HepG2 (cell line): ENCODE results near the gene ESAM. TPM values are rescaled to one million over a fixed set of nuclear protein-coding genes. Genes with fewer than 3 reads are reported as not detected.
A peak's percentile ranks its signal among the peaks of the same experiment; 100 is the strongest.

Experiments
- ATAD3A ChIP-seq: sonication (generic); formaldehyde crosslinking; IDR thresholded peaks from 2 replicates; pipeline ENCODE4 v1.4.0; 2020; ENCODE audit warnings: missing genetic modification reagents
- CENPT ChIP-seq: sonication (generic); formaldehyde crosslinking; IDR thresholded peaks from 2 replicates; pipeline ENCODE4 v1.8.0; 2022; ENCODE audit warnings: low read depth, mild to moderate bottlenecking, moderate library complexity, missing genetic modification reagents
- EP300 ChIP-seq, 3 experiments: sonication (generic) in 1 of 3; formaldehyde crosslinking in 1 of 3; IDR thresholded peaks; 2 replicates each; pipeline versions ENCODE4 v1.5.1 to v1.6.1; 2011 to 2020; ENCODE audit warnings: low read depth in 2 of 3, low read length in 2 of 3, borderline replicate concordance in 1 of 3, improper control_type of control experiment in 1 of 3, mild to moderate bottlenecking in 1 of 3, missing genetic modification reagents in 1 of 3, moderate library complexity in 1 of 3
- ERF ChIP-seq: IDR thresholded peaks from 2 replicates; pipeline ENCODE4 v1.6.1; 2018; ENCODE audit warnings: missing biosample characterization, missing genetic modification reagents
- HOXA3 ChIP-seq: sonication (generic); formaldehyde crosslinking; IDR thresholded peaks from 2 replicates; pipeline ENCODE4 v1.5.0; 2020; ENCODE audit warnings: missing genetic modification reagents
- RAD21 ChIP-seq: fragments of 450-650 bp; formaldehyde crosslinking; IDR thresholded peaks from 2 replicates; pipeline ENCODE4 v1.5.0; 2020; ENCODE audit warnings: mild to moderate bottlenecking
- TARDBP ChIP-seq: sonication (generic); formaldehyde crosslinking; IDR thresholded peaks from 2 replicates; pipeline ENCODE4 v1.8.0; 2022; ENCODE audit warnings: mild to moderate bottlenecking, missing genetic modification reagents
- ZC3H4 ChIP-seq: sonication (generic); formaldehyde crosslinking; IDR thresholded peaks from 2 replicates; pipeline ENCODE4 v1.4.0; 2020; ENCODE audit warnings: missing genetic modification reagents, borderline replicate concordance
- ZNF121 ChIP-seq: sonication (generic); formaldehyde crosslinking; IDR thresholded peaks from 2 replicates; pipeline ENCODE4 v1.5.0; 2020; ENCODE audit warnings: mild to moderate bottlenecking, missing genetic modification reagents
- ZNF569 ChIP-seq: sonication (generic); formaldehyde crosslinking; IDR thresholded peaks from 2 replicates; pipeline ENCODE4 v1.5.0; 2020; ENCODE audit warnings: mild to moderate bottlenecking, missing genetic modification reagents, moderate library complexity, borderline replicate concordance
- ZNF768 ChIP-seq: sonication (generic); formaldehyde crosslinking; IDR thresholded peaks from 2 replicates; pipeline ENCODE4 v1.4.0; 2020; ENCODE audit warnings: missing genetic modification reagents
- polyA plus RNA-seq, 8 experiments: library from polyadenylated mRNA; depleted of rRNA in 3 of 8; stranded (reverse) in 7 of 8; unstranded in 1 of 8; fragments of >200 nt; fragmentation: Illumina TruSeq in 4 of 8; extraction: Trizol in 4 of 8; gene quantifications; 2 replicates each; pipeline versions ENCODE4 v1.2.1 to v1.2.3, GENCODE V29; 2011 to 2016; ENCODE audit warnings: low read depth in 4 of 8, missing spikeins in 1 of 8, mixed read lengths in 1 of 8; ENCODE audit not compliant: insufficient read depth in 1 of 8
- total RNA-seq, 5 experiments: library from RNA; depleted of rRNA; stranded (reverse); fragments of >200 nt; fragmentation: Illumina TruSeq; extraction: Trizol; gene quantifications; 2 replicates each; pipeline ENCODE4 v1.2.3, GENCODE V29; 2016; ENCODE audit warnings: low read depth in 1 of 5
- TF ChIP-seq, protein P1 (sequence below): conservative IDR thresholded peaks from 2 replicates; pipeline ENCODE4 v1.6.1; 2018; ENCODE audit warnings: missing genetic modification reagents
- TF ChIP-seq, protein P2 (sequence below): IDR thresholded peaks from 2 replicates; pipeline ENCODE4 v1.6.1; 2012; ENCODE audit warnings: low read depth, low read length, improper control_type of control experiment
- TF ChIP-seq, protein P3 (sequence below): IDR thresholded peaks from 2 replicates; pipeline ENCODE4 v1.6.1; 2016; ENCODE audit warnings: low read depth
- TF ChIP-seq, protein P4 (sequence below), 2 experiments: fragments of 450-650 bp in 1 of 2; sonication (generic) in 1 of 2; formaldehyde crosslinking in 1 of 2; IDR thresholded peaks; 2 replicates each; pipeline versions ENCODE4 v1.6.1 to v1.8.0; 2016 to 2022; ENCODE audit warnings: antibody characterized with exemption in 1 of 2, mild to moderate bottlenecking in 1 of 2, missing genetic modification reagents in 1 of 2

The ESAM gene
- total and polyA plus RNA-seq, 2 of the 13 experiments (the other 11 are each of a cell fraction or from before 2014, with no cell fraction given), result 1.2 to 6.8 TPM

DNA sequence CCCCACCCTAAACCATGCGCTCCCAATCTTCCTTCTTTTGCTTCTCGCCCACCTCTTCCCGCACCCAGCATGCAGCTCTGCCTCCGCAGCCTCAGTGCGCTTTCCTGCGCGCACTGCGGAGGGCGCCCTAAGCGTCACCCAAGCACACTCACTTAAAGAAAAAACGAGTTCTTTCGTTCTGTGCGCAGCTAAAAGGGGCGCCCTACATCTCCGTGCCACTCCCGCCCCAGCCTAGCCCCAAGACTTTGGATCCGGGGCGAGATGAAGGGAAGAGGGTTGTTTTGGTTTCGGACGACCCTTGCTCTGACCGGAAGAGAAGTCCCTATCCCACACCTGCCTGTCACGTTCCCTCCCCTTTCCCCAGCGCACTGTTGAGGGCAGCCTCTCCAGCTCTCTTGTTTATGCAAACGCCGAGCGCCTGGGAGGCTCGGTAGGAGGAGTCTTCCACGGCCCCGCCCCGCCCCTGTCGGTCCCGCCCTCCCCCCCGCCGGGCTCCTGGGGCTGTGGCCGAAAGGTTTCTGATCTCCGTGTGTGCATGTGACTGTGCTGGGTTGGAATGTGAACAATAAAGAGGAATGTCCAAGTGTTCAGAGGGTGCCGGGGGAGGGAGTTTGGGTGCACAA lies 15.4 kb downstream of the ESAM start (continued):
- TF ChIP-seq, protein P1, sequence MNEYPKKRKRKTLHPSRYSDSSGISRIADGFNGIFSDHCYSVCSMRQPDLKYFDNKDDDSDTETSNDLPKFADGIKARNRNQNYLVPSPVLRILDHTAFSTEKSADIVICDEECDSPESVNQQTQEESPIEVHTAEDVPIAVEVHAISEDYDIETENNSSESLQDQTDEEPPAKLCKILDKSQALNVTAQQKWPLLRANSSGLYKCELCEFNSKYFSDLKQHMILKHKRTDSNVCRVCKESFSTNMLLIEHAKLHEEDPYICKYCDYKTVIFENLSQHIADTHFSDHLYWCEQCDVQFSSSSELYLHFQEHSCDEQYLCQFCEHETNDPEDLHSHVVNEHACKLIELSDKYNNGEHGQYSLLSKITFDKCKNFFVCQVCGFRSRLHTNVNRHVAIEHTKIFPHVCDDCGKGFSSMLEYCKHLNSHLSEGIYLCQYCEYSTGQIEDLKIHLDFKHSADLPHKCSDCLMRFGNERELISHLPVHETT (CRISPR knock-in tag), result no peak
- TF ChIP-seq, protein P2, sequence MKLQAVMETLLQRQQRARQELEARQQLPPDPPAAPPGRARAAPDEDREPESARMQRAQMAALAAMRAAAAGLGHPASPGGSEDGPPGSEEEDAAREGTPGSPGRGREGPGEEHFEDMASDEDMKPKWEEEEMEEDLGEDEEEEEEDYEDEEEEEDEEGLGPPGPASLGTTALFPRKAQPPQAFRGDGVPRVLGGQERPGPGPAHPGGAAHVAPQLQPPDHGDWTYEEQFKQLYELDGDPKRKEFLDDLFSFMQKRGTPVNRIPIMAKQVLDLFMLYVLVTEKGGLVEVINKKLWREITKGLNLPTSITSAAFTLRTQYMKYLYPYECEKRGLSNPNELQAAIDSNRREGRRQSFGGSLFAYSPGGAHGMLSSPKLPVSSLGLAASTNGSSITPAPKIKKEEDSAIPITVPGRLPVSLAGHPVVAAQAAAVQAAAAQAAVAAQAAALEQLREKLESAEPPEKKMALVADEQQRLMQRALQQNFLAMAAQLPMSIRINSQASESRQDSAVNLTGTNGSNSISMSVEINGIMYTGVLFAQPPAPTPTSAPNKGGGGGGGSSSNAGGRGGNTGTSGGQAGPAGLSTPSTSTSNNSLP, result no peak
- TF ChIP-seq ATAD3A (CRISPR knock-in tag) (no peak), TARDBP (peak; percentile 74; the same call in 1 of the 2 replicates), EP300 (IDR thresholded peaks at IDR 0.05; ENCODE audit: low read depth in 2 of 2, low read length in 2 of 2) (no peak), EP300 (CRISPR knock-in tag; IDR thresholded peaks at IDR 0.05; ENCODE audit: borderline replicate concordance) (no peak), CENPT (CRISPR knock-in tag) (no peak), HOXA3 (CRISPR knock-in tag) (peak; percentile 66), ZNF569 (CRISPR knock-in tag) (no peak), ZC3H4 (CRISPR knock-in tag) (peak; percentile 41; the same call in 1 of the 2 replicates), ZNF768 (CRISPR knock-in tag) (no peak), ZNF121 (CRISPR knock-in tag) (no peak), RAD21 (CRISPR knock-in tag) (peak; percentile 55), ERF (CRISPR knock-in tag) (no peak)
- TF ChIP-seq, protein P3, sequence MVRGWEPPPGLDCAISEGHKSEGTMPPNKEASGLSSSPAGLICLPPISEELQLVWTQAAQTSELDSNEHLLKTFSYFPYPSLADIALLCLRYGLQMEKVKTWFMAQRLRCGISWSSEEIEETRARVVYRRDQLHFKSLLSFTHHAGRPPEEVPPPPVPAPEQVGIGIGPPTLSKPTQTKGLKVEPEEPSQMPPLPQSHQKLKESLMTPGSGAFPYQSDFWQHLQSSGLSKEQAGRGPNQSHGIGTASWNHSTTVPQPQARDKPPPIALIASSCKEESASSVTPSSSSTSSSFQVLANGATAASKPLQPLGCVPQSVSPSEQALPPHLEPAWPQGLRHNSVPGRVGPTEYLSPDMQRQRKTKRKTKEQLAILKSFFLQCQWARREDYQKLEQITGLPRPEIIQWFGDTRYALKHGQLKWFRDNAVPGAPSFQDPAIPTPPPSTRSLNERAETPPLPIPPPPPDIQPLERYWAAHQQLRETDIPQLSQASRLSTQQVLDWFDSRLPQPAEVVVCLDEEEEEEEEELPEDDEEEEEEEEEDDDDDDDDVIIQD (CRISPR knock-in tag), result no peak
- TF ChIP-seq, protein P4, sequence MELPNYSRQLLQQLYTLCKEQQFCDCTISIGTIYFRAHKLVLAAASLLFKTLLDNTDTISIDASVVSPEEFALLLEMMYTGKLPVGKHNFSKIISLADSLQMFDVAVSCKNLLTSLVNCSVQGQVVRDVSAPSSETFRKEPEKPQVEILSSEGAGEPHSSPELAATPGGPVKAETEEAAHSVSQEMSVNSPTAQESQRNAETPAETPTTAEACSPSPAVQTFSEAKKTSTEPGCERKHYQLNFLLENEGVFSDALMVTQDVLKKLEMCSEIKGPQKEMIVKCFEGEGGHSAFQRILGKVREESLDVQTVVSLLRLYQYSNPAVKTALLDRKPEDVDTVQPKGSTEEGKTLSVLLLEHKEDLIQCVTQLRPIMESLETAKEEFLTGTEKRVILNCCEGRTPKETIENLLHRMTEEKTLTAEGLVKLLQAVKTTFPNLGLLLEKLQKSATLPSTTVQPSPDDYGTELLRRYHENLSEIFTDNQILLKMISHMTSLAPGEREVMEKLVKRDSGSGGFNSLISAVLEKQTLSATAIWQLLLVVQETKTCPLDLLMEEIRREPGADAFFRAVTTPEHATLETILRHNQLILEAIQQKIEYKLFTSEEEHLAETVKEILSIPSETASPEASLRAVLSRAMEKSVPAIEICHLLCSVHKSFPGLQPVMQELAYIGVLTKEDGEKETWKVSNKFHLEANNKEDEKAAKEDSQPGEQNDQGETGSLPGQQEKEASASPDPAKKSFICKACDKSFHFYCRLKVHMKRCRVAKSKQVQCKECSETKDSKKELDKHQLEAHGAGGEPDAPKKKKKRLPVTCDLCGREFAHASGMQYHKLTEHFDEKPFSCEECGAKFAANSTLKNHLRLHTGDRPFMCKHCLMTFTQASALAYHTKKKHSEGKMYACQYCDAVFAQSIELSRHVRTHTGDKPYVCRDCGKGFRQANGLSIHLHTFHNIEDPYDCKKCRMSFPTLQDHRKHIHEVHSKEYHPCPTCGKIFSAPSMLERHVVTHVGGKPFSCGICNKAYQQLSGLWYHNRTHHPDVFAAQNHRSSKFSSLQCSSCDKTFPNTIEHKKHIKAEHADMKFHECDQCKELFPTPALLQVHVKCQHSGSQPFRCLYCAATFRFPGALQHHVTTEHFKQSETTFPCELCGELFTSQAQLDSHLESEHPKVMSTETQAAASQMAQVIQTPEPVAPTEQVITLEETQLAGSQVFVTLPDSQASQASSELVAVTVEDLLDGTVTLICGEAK (IDR thresholded peaks at IDR 0.05), result no peak
- TF ChIP-seq, protein P4 (CRISPR knock-in tag; IDR thresholded peaks at IDR 0.05), result peak; percentile 82; the same call in 1 of the 2 replicates
